HepG2 (cell line): ENCODE measurements around the gene RAPGEF2. TPM values are rescaled to one million over a fixed set of nuclear protein-coding genes. Genes with fewer than 3 reads are reported as not detected.

ENCODE experiments used
- CHD4 ChIP-seq: fragments of 200-600 bp; sonication (generic); IDR thresholded peaks from 2 replicates; pipeline ENCODE4 v1.7.0; 2017; ENCODE audit warnings: mild to moderate bottlenecking, low read length, borderline replicate concordance
- FOSL2 ChIP-seq: sonication (generic); formaldehyde crosslinking; IDR thresholded peaks from 2 replicates; pipeline ENCODE4 v1.4.0; 2020; ENCODE audit warnings: missing genetic modification reagents
- FOXK1 ChIP-seq: sonication (generic); formaldehyde crosslinking; IDR thresholded peaks from 2 replicates; pipeline ENCODE4 v1.4.0; 2020; ENCODE audit warnings: low read depth, missing genetic modification reagents, borderline replicate concordance
- KLF13 ChIP-seq: sonication (generic); formaldehyde crosslinking; IDR thresholded peaks from 2 replicates; pipeline ENCODE4 v1.4.0; 2020; ENCODE audit warnings: mild to moderate bottlenecking, missing genetic modification reagents
- KLF16 ChIP-seq, 2 experiments: sonication (generic) in 1 of 2; formaldehyde crosslinking in 1 of 2; IDR thresholded peaks; 2 replicates each; pipeline versions ENCODE4 v1.6.1 to v1.8.0; 2016 to 2023; ENCODE audit warnings: missing genetic modification reagents in 2 of 2, missing compliant biosample characterization in 1 of 2
- MEF2D ChIP-seq: sonication (generic); formaldehyde crosslinking; IDR thresholded peaks from 2 replicates; pipeline ENCODE4 v1.5.1; 2020; ENCODE audit warnings: mild to moderate bottlenecking, missing genetic modification reagents
- MTA3 ChIP-seq: sonication (generic); formaldehyde crosslinking; IDR thresholded peaks from 2 replicates; pipeline ENCODE4 v1.4.0; 2020; ENCODE audit warnings: missing genetic modification reagents
- SP1 ChIP-seq, 2 experiments: fragments of 450-650 bp in 1 of 2; sonication (generic) in 1 of 2; formaldehyde crosslinking in 1 of 2; IDR thresholded peaks; 2 replicates each; pipeline versions ENCODE4 v1.4.0 to v1.6.1; 2016 to 2020; ENCODE audit warnings: missing genetic modification reagents in 1 of 2
- SSRP1 ChIP-seq: IDR thresholded peaks from 2 replicates; pipeline ENCODE4 v1.6.1; 2016; ENCODE audit warnings: control low read depth
- ZBTB7B ChIP-seq: sonication (generic); formaldehyde crosslinking; IDR thresholded peaks from 2 replicates; pipeline ENCODE4 v1.4.0; 2020; ENCODE audit warnings: missing genetic modification reagents
- ZFAT ChIP-seq: sonication (generic); formaldehyde crosslinking; conservative IDR thresholded peaks from 2 replicates; pipeline ENCODE4 v1.8.1; 2023; ENCODE audit warnings: missing genetic modification reagents, inconsistent platforms
- ZFP1 ChIP-seq: IDR thresholded peaks from 2 replicates; pipeline ENCODE4 v1.6.1; 2016
- ZFP36 ChIP-seq: fragments of 150-350 bp; IDR thresholded peaks from 2 replicates; pipeline ENCODE4 v1.6.1; 2018; ENCODE audit warnings: borderline replicate concordance, low read length, low read depth; ENCODE audit not compliant: partially characterized antibody
- ZKSCAN1 ChIP-seq: fragments of 150-350 bp; IDR thresholded peaks from 2 replicates; pipeline ENCODE4 v1.6.1; 2014; ENCODE audit warnings: low read length
- ZNF17 ChIP-seq: sonication (generic); formaldehyde crosslinking; IDR thresholded peaks from 2 replicates; pipeline ENCODE4 v1.5.0; 2020; ENCODE audit warnings: mild to moderate bottlenecking, missing genetic modification reagents
- ZNF563 ChIP-seq: sonication (generic); formaldehyde crosslinking; IDR thresholded peaks from 2 replicates; pipeline ENCODE4 v1.8.0; 2022; ENCODE audit warnings: mild to moderate bottlenecking, moderate library complexity, missing genetic modification reagents
- ZNF766 ChIP-seq: sonication (generic); formaldehyde crosslinking; IDR thresholded peaks from 2 replicates; pipeline ENCODE4 v1.5.0; 2020; ENCODE audit warnings: missing genetic modification reagents, borderline replicate concordance
- ZZZ3 ChIP-seq: sonication (generic); formaldehyde crosslinking; IDR thresholded peaks from 2 replicates; pipeline ENCODE4 v1.4.0; 2020; ENCODE audit warnings: missing genetic modification reagents, mild to moderate bottlenecking, borderline replicate concordance
- polyA plus RNA-seq, 8 experiments: library from polyadenylated mRNA; depleted of rRNA in 3 of 8; stranded (reverse) in 7 of 8; unstranded in 1 of 8; fragments of >200 nt; fragmentation: Illumina TruSeq in 4 of 8; extraction: Trizol in 4 of 8; gene quantifications; 2 replicates each; pipeline versions ENCODE4 v1.2.1 to v1.2.3, GENCODE V29; 2011 to 2016; ENCODE audit warnings: low read depth in 4 of 8, missing spikeins in 1 of 8, mixed read lengths in 1 of 8; ENCODE audit not compliant: insufficient read depth in 1 of 8
- total RNA-seq, 5 experiments: library from RNA; depleted of rRNA; stranded (reverse); fragments of >200 nt; fragmentation: Illumina TruSeq; extraction: Trizol; gene quantifications; 2 replicates each; pipeline ENCODE4 v1.2.3, GENCODE V29; 2016; ENCODE audit warnings: low read depth in 1 of 5
- TF ChIP-seq, protein P1 (sequence below): sonication (generic); formaldehyde crosslinking; IDR thresholded peaks from 2 replicates; pipeline ENCODE4 v1.4.0; 2020; ENCODE audit warnings: missing genetic modification reagents
- TF ChIP-seq, protein P2 (sequence below): sonication (generic); formaldehyde crosslinking; IDR thresholded peaks from 2 replicates; pipeline ENCODE4 v1.5.1; 2020; ENCODE audit warnings: missing genetic modification reagents, mild to moderate bottlenecking, borderline replicate concordance
- TF ChIP-seq, protein P3 (sequence below): IDR thresholded peaks from 2 replicates; pipeline ENCODE4 v1.6.1; 2016; ENCODE audit warnings: control low read depth
- TF ChIP-seq, protein P4 (sequence below): sonication (generic); formaldehyde crosslinking; conservative IDR thresholded peaks from 2 replicates; pipeline ENCODE4 v1.4.0; 2020; ENCODE audit warnings: missing genetic modification reagents
- TF ChIP-seq, protein P5 (sequence below): sonication (generic); formaldehyde crosslinking; IDR thresholded peaks from 2 replicates; pipeline ENCODE4 v1.4.0; 2020; ENCODE audit warnings: missing genetic modification reagents

Gene RAPGEF2
- total and polyA plus RNA-seq, 2 of the 13 experiments (the other 11 are each of a cell fraction or from before 2014, with no cell fraction given) = 19.2 to 23.0 TPM

DNA sequence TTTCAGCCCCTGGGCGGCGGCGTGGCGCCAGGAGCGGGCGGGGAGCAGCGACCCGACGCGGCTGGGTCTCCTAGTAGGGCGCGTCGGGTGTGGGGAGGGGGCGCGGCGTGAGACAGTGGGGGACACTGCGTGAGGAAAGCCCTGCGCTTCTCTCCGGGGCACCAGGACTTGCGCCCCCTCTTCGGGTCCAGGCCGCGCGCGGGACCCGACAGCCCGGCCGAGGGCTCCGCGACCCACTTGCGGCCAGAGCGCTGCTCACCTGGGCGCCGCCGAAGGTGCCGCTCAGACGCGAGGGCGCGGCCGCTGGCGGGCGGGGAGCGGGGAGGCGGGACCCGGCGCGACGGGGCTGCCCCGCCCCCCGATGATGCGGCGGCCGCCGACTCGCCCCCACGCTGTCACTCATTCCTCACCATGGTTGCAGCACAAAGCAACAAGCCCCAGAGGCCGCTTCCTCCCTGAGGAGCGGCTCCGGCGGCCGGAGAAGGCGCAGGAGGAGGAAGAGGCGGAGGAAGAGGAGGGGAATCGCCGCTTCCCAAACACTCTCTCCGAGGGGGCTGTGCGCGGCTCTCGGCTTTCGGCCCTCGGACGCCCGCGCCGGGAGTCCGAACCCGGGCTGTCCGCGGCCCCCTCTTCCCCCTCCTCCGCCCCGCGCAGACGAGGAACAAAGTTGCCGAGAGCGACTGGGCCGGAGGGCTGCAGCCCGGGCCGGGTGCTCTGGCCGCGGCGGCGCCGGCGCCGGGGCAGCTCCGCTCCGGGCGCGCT lies at the start of gene RAPGEF2 (continued):
- TF ChIP-seq ZZZ3 (CRISPR knock-in tag) (no peak), KLF16 (CRISPR knock-in tag; IDR thresholded peaks at IDR 0.05) (0 out of 4 replicates have a peak, but pooled peaks of 1 of the 2 experiments have one; percentile 28), ZNF563 (CRISPR knock-in tag) (no peak), FOSL2 (peak; percentile 27; the same call in 1 of the 2 replicates), MEF2D (CRISPR knock-in tag) (no peak), SP1 (IDR thresholded peaks at IDR 0.05) (no peak), SP1 (CRISPR knock-in tag; IDR thresholded peaks at IDR 0.05) (peak; percentile 55), ZKSCAN1 (no peak), MTA3 (CRISPR knock-in tag) (no peak), ZFAT (CRISPR knock-in tag) (no peak), ZNF17 (CRISPR knock-in tag) (no peak), ZNF766 (CRISPR knock-in tag) (no peak), ZBTB7B (CRISPR knock-in tag) (0 out of 2 replicates have a peak, but pooled peaks have one; percentile 28), FOXK1 (no peak), SSRP1 (CRISPR knock-in tag) (no peak), ZFP36 (no peak), ZFP1 (CRISPR knock-in tag) (no peak), CHD4 (no peak), KLF13 (CRISPR knock-in tag) (no peak)
- TF ChIP-seq, protein P1, sequence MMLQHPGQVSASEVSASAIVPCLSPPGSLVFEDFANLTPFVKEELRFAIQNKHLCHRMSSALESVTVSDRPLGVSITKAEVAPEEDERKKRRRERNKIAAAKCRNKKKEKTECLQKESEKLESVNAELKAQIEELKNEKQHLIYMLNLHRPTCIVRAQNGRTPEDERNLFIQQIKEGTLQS = no peak
- TF ChIP-seq, protein P2, sequence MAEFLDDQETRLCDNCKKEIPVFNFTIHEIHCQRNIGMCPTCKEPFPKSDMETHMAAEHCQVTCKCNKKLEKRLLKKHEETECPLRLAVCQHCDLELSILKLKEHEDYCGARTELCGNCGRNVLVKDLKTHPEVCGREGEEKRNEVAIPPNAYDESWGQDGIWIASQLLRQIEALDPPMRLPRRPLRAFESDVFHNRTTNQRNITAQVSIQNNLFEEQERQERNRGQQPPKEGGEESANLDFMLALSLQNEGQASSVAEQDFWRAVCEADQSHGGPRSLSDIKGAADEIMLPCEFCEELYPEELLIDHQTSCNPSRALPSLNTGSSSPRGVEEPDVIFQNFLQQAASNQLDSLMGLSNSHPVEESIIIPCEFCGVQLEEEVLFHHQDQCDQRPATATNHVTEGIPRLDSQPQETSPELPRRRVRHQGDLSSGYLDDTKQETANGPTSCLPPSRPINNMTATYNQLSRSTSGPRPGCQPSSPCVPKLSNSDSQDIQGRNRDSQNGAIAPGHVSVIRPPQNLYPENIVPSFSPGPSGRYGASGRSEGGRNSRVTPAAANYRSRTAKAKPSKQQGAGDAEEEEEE = no peak
- TF ChIP-seq, protein P3, sequence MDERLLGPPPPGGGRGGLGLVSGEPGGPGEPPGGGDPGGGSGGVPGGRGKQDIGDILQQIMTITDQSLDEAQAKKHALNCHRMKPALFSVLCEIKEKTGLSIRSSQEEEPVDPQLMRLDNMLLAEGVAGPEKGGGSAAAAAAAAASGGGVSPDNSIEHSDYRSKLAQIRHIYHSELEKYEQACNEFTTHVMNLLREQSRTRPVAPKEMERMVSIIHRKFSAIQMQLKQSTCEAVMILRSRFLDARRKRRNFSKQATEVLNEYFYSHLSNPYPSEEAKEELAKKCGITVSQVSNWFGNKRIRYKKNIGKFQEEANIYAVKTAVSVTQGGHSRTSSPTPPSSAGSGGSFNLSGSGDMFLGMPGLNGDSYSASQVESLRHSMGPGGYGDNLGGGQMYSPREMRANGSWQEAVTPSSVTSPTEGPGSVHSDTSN (CRISPR knock-in tag) = peak; percentile 88
- TF ChIP-seq, protein P4, sequence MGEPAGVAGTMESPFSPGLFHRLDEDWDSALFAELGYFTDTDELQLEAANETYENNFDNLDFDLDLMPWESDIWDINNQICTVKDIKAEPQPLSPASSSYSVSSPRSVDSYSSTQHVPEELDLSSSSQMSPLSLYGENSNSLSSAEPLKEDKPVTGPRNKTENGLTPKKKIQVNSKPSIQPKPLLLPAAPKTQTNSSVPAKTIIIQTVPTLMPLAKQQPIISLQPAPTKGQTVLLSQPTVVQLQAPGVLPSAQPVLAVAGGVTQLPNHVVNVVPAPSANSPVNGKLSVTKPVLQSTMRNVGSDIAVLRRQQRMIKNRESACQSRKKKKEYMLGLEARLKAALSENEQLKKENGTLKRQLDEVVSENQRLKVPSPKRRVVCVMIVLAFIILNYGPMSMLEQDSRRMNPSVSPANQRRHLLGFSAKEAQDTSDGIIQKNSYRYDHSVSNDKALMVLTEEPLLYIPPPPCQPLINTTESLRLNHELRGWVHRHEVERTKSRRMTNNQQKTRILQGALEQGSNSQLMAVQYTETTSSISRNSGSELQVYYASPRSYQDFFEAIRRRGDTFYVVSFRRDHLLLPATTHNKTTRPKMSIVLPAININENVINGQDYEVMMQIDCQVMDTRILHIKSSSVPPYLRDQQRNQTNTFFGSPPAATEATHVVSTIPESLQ = no peak
- TF ChIP-seq, protein P5, sequence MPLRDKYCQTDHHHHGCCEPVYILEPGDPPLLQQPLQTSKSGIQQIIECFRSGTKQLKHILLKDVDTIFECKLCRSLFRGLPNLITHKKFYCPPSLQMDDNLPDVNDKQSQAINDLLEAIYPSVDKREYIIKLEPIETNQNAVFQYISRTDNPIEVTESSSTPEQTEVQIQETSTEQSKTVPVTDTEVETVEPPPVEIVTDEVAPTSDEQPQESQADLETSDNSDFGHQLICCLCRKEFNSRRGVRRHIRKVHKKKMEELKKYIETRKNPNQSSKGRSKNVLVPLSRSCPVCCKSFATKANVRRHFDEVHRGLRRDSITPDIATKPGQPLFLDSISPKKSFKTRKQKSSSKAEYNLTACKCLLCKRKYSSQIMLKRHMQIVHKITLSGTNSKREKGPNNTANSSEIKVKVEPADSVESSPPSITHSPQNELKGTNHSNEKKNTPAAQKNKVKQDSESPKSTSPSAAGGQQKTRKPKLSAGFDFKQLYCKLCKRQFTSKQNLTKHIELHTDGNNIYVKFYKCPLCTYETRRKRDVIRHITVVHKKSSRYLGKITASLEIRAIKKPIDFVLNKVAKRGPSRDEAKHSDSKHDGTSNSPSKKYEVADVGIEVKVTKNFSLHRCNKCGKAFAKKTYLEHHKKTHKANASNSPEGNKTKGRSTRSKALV (CRISPR knock-in tag) = 0 out of 2 replicates have a peak, but pooled peaks have one; percentile 23
